Measurements from ENCODE around the gene SPRR2B.

- TF ChIP-seq CTCF (IDR thresholded peaks at IDR 0.05): no peak
- no peak for TF ChIP-seq POLR2A (IDR thresholded peaks at IDR 0.05)
Measured at GRCh38 chr1:153099461-153100045, 28.1 kb upstream of the SPRR2B start.

Measured in right lobe of liver (tissue), 4 donors.